K562 (cell line): Measurements from ENCODE around the gene CASP2. TPM values are rescaled to one million over a fixed set of nuclear protein-coding genes. Genes with fewer than 3 reads are reported as not detected.

ENCODE experiments used
- ATAC-seq: fragments of 200-7000 bp; cut with Tn5 transposase; 3 replicates; pipeline ENCODE4 v1.9.1; 2020; ENCODE audit warnings: moderate library complexity
- BruUV-seq: library from RNA; stranded (reverse); fragments of 400-500 nt; replicated peaks from 2 replicates; lab custom pipeline; 2021; lab: Mats Ljungman, UMichigan
- CTCF ChIA-PET: fragments of 300-600 bp; formaldehyde crosslinking; extraction: SDS; loops from one replicate; lab custom pipeline; 2021; ENCODE audit warnings: low intra/inter-chr PET ratio; lab: Yijun Ruan, JAX
- POLR2A ChIA-PET: fragments of 300-600, 350-650 bp; sonication (Branson Sonifier 250); formaldehyde crosslinking; extraction: SDS; loops from one replicate; lab custom pipeline; 2021; ENCODE audit warnings: antibody characterized with exemption, inconsistent platforms; lab: Yijun Ruan, JAX
- DNase-seq, 4 experiments: peaks; one replicate each; pipeline versions ENCODE4 v3.0.0 to v3.0.0-alpha.2; 2011 to 2018; ENCODE audit warnings: low spot score in 3 of 4, mixed read lengths in 3 of 4; ENCODE audit errors: extremely low read depth in 1 of 4
- FAIRE-seq: peaks from 2 replicates; lab custom pipeline; 2011; peaks lifted over from hg19 to GRCh38; lab: Jason Lieb, UNC
- H2AFZ ChIP-seq: 2 replicates; pipeline ENCODE4 v1.6.0; 2011; ENCODE audit warnings: low read depth, low read length, control low read depth, inconsistent platforms
- H3K27ac ChIP-seq: fragments of 200-600 bp; 3 replicates; pipeline ENCODE4 v1.8.0; 2011; ENCODE audit warnings: low read depth, mild to moderate bottlenecking, control low read depth, inconsistent platforms, low read length, moderate library complexity, mixed read lengths; ENCODE audit errors: extremely low read depth
- H3K27me3 ChIP-seq, 2 experiments: fragments of 300-600 bp in 1 of 2; 2 replicates in 1 of 2; 3 replicates in 1 of 2; pipeline versions ENCODE4 v1.6.0 to v1.8.0; 2011; ENCODE audit warnings: inconsistent platforms in 2 of 2, low read length in 2 of 2, mild to moderate bottlenecking in 1 of 2, mixed read lengths in 1 of 2, moderate library complexity in 1 of 2; ENCODE audit not compliant: control insufficient read depth in 2 of 2, insufficient read depth in 2 of 2
- H3K36me3 ChIP-seq: fragments of 300-600 bp; 3 replicates; pipeline ENCODE4 v1.8.0; 2011; ENCODE audit warnings: mild to moderate bottlenecking, low read length, inconsistent platforms; ENCODE audit not compliant: control insufficient read depth, insufficient read depth
- H3K4me1 ChIP-seq, 2 experiments: fragments of 200-600 bp in 1 of 2; replicated peaks in 1 of 2; 2 replicates in 1 of 2; 3 replicates in 1 of 2; pipeline versions ENCODE4 v1.5.1 to v1.8.0; 2011; ENCODE audit warnings: inconsistent platforms in 2 of 2, low read length in 2 of 2, mild to moderate bottlenecking in 1 of 2, mixed read lengths in 1 of 2, moderate library complexity in 1 of 2; ENCODE audit not compliant: control insufficient read depth in 2 of 2, insufficient read depth in 2 of 2
- H3K4me2 ChIP-seq: 2 replicates; pipeline ENCODE4 v1.6.1; 2011; ENCODE audit warnings: low read length, control low read depth, inconsistent platforms, mixed read lengths; ENCODE audit not compliant: insufficient read depth
- H3K4me3 ChIP-seq: fragments of 200-600 bp; sonication (generic), shearing (Covaris generic); 2 replicates; pipeline ENCODE4 v1.5.1; 2016; ENCODE audit warnings: control low read depth, inconsistent platforms
- H3K79me2 ChIP-seq: fragments of 200-600 bp; 3 replicates; pipeline ENCODE4 v1.8.0; 2011; ENCODE audit warnings: low read length, inconsistent platforms; ENCODE audit not compliant: control insufficient read depth, insufficient read depth
- H3K9ac ChIP-seq, 2 experiments: 2 replicates each; pipeline versions ENCODE4 v1.6.0 to v1.6.1; 2011; ENCODE audit warnings: low read depth in 2 of 2, low read length in 2 of 2, control low read depth in 1 of 2, inconsistent platforms in 1 of 2, mild to moderate bottlenecking in 1 of 2, mixed read lengths in 1 of 2; ENCODE audit not compliant: insufficient read depth in 1 of 2
- H3K9me1 ChIP-seq: one replicate; pipeline ENCODE4 v1.6.0; 2011; ENCODE audit warnings: inconsistent platforms, mild to moderate bottlenecking, low read length, moderate library complexity; ENCODE audit not compliant: control insufficient read depth, insufficient read depth
- H3K9me3 ChIP-seq: replicated peaks from 2 replicates; pipeline ENCODE4 v1.5.1; 2011; ENCODE audit warnings: low read depth, low read length, inconsistent platforms; ENCODE audit not compliant: control insufficient read depth, insufficient read depth
- H4K20me1 ChIP-seq: replicated peaks from 2 replicates; pipeline ENCODE4 v1.6.1; 2011; ENCODE audit warnings: low read length, inconsistent platforms, mixed read lengths; ENCODE audit not compliant: control insufficient read depth, insufficient read depth
- CEBPG ChIP-seq, 3 experiments: fragments of 200-800 bp in 1 of 3; sonication (Bioruptor generic) in 1 of 3; sonication (generic) in 1 of 3; formaldehyde crosslinking in 1 of 3; IDR thresholded peaks in 2 of 3; conservative IDR thresholded peaks in 1 of 3; 2 replicates each; pipeline versions ENCODE4 v1.6.1 to v1.8.0; 2016 to 2022; ENCODE audit warnings: missing compliant biosample characterization in 2 of 3, missing genetic modification characterization in 2 of 3, mild to moderate bottlenecking in 1 of 3, missing genetic modification reagents in 1 of 3
- LARP7 ChIP-seq: fragments of 450-650 bp; IDR thresholded peaks from 2 replicates; pipeline ENCODE4 v1.6.1; 2016
- PCBP1 ChIP-seq: fragments of 200-400 bp; formaldehyde crosslinking; IDR thresholded peaks from 2 replicates; pipeline ENCODE4 v1.6.1; 2018; ENCODE audit warnings: mild to moderate bottlenecking, low read depth, low read length; ENCODE audit not compliant: poor library complexity, severe bottlenecking
- SRSF3 ChIP-seq: fragments of 200-400 bp; formaldehyde crosslinking; IDR thresholded peaks from 2 replicates; pipeline ENCODE4 v1.6.1; 2016; ENCODE audit warnings: mild to moderate bottlenecking, low read length, moderate library complexity; ENCODE audit not compliant: insufficient read depth
- STAT5B ChIP-seq: fragments of 250-450 bp; sonication (Bioruptor Pico); IDR thresholded peaks from 2 replicates; pipeline ENCODE4 v1.8.0; 2021; ENCODE audit warnings: mild to moderate bottlenecking, inconsistent platforms
- WGBS: fragments of 100-300 bp; shearing (Covaris generic); methylation state at CpG from one replicate; pipeline ENCODE4 v1.1.6; 2016; ENCODE audit warnings: low coverage, mixed read lengths; ENCODE audit not compliant: insufficient coverage; ENCODE audit errors: missing lambda C conversion rate; 5-methylcytosine and 5-hydroxymethylcytosine counted together
- in situ Hi-C: fragments of 300-500 bp; cut with MboI; formaldehyde crosslinking; loops from 4 replicates; pipeline ENCODE4 v1.15.0; 2018; ENCODE audit warnings: inconsistent platforms, mixed read lengths
- intact Hi-C: fragments of 100-400 bp; cut with micrococcal nuclease; formaldehyde crosslinking; loops from 2 replicates; pipeline ENCODE4 v1.14.2; 2022
- polyA plus RNA-seq, 8 experiments: library from polyadenylated mRNA; depleted of rRNA in 4 of 8; stranded (reverse) in 5 of 8; unstranded in 3 of 8; fragments of >200 nt; fragmentation: Nextera tagmentation in 2 of 8; fragmentation: Illumina TruSeq in 1 of 8; extraction: Ambion mirVana in 2 of 8; extraction: Trizol in 1 of 8; gene quantifications; 2 replicates each; pipeline versions ENCODE4 v1.2.1 to v1.2.3, GENCODE V29; 2011 to 2014; ENCODE audit warnings: inconsistent platforms in 1 of 8, missing spikeins in 1 of 8
- total RNA-seq, 7 experiments: library from RNA; depleted of rRNA in 6 of 7; stranded (reverse); fragments of >200 nt in 6 of 7; fragmentation: Illumina TruSeq in 2 of 7; extraction: Trizol in 2 of 7; gene quantifications; 2 replicates each; pipeline versions ENCODE4 v1.2.1 to v1.2.3, GENCODE V29; 2011 to 2021; ENCODE audit warnings: low replicate concordance in 1 of 7

Gene CASP2
- total and polyA plus RNA-seq, 9 of the 15 experiments (the other 6 are each of a cell fraction or from before 2014, with no cell fraction given), result 18.8 to 64.9 (median 24.1) TPM

- WGBS, result 2% methylated on average over 2 of the region's 2 CpGs
These were observed 37.1 kb downstream of the CASP2 start for GRCh38 chr7:143325240-143325639.

GRCh38 chr7:143327903-143328302 lies 39.8 kb downstream of the CASP2 start:
- no peak for FAIRE-seq
- no peaks in the 10 kb centered on the region for H3K9me3 ChIP-seq
- H3K36me3 ChIP-seq, result no peaks in the 10 kb centered on the region
- H4K20me1 ChIP-seq, result no peaks in the 10 kb centered on the region
- no peak overlapping the region for H3K4me3 ChIP-seq
- ChIA-PET POLR2A (interaction anchor here (0.7 to 0.8 kb wide), 2 partner anchors 25 to 32 kb away, joined by 3 read pairs; no protein-coding TSS in a partner anchor), CTCF (no interaction called here)
- intact Hi-C loops, result no loop called here
- no peak overlapping the region for H3K27ac ChIP-seq
- H3K9me1 ChIP-seq, result no peaks in the 10 kb centered on the region
- in situ Hi-C loops, result no loop called here
- H3K9ac ChIP-seq, result no peak overlapping the region
- no peaks in the 10 kb centered on the region; a peak in 1 of 5 replicates for H3K4me1 ChIP-seq
- no peak for ATAC-seq
- H3K4me2 ChIP-seq, result no peak overlapping the region
- BruUV-seq, result no TSS peak
- H3K79me2 ChIP-seq, result no peaks in the 10 kb centered on the region
- WGBS, result 2% methylated on average over 5 of the region's 5 CpGs
- TF ChIP-seq STAT5B (CRISPR knock-in tag), result no peak
- no peak for TF ChIP-seq PCBP1
- no peak for DNase-seq
- no peak overlapping the region for H2AFZ ChIP-seq
- peaks cover 56 to 74% of the 10 kb centered on the region in 2 experiments for H3K27me3 ChIP-seq

More at GRCh38 chr7:143325240-143325639, 37.1 kb downstream of the CASP2 start:
- TF ChIP-seq CEBPG (CRISPR knock-in tag; IDR thresholded peaks at IDR 0.05) (no peak), CEBPG (tag; conservative IDR thresholded peaks at IDR 0.05 in 1 of 2, IDR thresholded peaks at IDR 0.05 in 1 of 2) (0 out of 4 replicates have a peak, but pooled peaks of 1 of the 2 experiments have one; percentile 31), LARP7 (no peak), SRSF3 (no peak)
- Histone ChIP-seq H3K9me3 (no peaks in the 10 kb centered on the region), H2AFZ (no peak overlapping the region), H3K27ac (no peak overlapping the region), H3K9ac (no peak overlapping the region), H3K79me2 (no peaks in the 10 kb centered on the region), H4K20me1 (no peaks in the 10 kb centered on the region), H3K4me1 (peaks cover 0 to 3% of the 10 kb centered on the region in 2 experiments; a peak in 1 of 5 replicates), H3K4me2 (no peak overlapping the region), H3K36me3 (no peaks in the 10 kb centered on the region), H3K27me3 (peaks cover 48 to 71% of the 10 kb centered on the region in 2 experiments), H3K9me1 (no peaks in the 10 kb centered on the region), H3K4me3 (no peak overlapping the region)
- CTCF ChIA-PET, result no interaction called here
- POLR2A ChIA-PET, result interaction anchor here (0.6 to 1.0 kb wide), 3 partner anchors 10 to 406 kb away, joined by 3 read pairs; no protein-coding TSS in a partner anchor
- in situ Hi-C loops (no loop called here), intact Hi-C loops (no loop called here)
- no peak for DNase-seq
- no peak for FAIRE-seq
- no TSS peak for BruUV-seq
- no peak for ATAC-seq
